Kidney capillary endothelial cell (primary cell): ENCODE data around the gene RAB3IP.

Experiments used
- DNase-seq: peaks from one replicate; pipeline ENCODE4 v3.0.0-alpha.2; 2018; ENCODE audit warnings: low spot score

The RAB3IP gene, protein sequence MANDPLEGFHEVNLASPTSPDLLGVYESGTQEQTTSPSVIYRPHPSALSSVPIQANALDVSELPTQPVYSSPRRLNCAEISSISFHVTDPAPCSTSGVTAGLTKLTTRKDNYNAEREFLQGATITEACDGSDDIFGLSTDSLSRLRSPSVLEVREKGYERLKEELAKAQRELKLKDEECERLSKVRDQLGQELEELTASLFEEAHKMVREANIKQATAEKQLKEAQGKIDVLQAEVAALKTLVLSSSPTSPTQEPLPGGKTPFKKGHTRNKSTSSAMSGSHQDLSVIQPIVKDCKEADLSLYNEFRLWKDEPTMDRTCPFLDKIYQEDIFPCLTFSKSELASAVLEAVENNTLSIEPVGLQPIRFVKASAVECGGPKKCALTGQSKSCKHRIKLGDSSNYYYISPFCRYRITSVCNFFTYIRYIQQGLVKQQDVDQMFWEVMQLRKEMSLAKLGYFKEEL

DNA sequence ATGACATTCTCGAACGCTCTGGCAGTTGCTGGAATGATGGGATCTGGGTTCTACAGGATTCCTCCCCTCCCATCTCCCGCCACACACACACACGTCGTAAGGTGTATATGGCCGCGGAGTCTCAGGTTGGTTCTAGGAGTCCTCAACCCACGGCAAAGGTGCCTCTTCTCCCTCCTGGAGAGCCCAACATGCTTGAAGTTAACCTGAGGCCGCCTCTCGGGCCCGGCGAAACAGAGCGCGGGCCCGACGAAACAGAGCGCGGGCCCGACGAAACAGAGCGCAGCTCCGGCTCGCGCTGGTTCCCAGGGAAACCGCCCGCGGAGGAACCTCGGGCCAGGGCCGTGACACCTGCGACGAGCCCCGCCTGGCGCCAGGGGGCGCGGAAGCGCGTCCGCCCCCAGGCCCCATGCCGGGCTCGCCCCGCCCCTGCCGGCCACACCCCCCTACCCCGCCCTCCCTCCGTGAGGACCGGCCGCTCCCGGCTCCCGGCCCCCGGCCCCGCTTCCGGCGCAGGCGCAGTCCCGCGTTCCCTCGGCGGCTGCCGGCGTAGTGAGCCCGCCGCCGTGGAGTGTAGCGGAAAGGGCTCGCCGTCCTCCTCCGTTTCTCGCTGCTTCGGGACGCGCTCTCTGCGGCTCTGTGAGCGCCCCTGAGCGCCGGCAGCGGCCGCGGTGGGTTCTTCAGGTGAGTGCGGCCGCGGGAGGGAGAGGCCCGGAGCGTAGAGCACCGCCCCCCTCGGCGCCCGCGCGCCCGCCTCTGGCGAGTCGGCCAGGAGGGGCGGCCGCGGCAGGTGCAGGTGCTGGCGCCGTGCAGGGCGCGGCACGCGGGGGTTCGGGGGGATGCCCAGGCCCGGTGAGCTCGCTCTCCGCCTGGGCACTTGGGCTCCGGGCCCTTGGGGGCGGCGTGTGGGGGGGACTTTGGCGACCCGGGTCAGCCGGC is at the start of gene RAB3IP:
RAB3IP (plus strand) TSS at position 510 of the 936 bp plus-strand sequence. CDS start 16,549 bp downstream, outside the sequence.
- peak; percentile 57 for DNase-seq

DNA sequence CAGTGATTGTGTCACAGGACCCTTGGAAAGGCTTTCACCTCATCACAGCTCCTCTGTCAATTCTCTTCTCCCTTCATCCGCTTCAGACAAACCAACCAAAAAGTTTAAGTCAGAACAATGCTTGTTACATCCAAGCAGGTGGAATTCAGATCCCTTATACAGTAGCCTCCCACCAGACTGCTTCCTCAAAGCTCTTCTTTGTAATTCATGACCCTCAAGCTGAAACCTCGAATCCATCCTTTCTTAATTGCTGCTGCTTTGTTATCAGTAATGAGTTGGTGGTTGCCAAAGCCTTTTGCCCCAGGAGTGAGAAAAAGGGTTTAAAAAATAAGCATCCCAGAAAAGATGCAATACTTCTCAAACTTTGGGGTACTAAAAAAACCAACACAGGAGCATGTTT is 49.0 kb upstream of the RAB3IP start:
- DNase-seq, result no peak

DNA sequence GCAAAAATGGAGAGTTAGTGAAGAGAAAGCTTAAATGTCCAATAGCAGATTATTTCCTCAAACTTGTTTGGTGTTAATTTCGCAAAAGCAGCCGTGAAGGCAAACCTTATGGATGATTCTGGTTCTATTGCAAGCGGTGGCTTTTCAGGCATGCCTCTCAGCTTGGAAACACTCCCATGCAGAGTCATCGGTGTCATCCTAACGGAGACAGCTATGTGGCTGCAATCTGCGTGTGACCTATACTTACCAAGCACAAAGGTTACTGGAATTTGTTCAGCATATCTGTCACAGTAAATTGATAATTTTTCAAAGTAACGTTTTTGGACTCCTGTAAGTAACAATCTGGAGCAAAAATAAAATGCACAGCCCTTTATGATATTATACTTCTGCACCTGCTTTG is 44.5 kb upstream of the RAB3IP start:
- DNase-seq, result no peak

DNA sequence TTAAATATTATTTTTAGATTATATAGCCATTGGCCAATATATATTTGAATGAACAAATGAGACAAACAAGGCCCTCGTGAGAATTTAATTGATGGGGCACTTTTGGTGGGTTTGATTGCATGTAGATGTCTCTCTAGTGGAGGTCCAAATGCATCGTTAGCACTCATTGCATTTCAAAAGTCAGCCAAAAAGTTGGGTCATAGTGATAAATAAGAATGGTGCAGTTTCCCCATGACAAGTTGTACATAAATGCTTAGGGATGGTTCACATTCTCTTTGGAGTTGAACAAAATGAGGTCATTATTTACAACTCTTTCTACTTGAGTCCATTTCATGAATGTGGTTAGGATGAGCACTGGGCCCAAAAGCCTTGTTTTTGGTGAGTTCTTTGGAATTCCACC is 40.6 kb upstream of the RAB3IP start:
- DNase-seq, result no peak

DNA sequence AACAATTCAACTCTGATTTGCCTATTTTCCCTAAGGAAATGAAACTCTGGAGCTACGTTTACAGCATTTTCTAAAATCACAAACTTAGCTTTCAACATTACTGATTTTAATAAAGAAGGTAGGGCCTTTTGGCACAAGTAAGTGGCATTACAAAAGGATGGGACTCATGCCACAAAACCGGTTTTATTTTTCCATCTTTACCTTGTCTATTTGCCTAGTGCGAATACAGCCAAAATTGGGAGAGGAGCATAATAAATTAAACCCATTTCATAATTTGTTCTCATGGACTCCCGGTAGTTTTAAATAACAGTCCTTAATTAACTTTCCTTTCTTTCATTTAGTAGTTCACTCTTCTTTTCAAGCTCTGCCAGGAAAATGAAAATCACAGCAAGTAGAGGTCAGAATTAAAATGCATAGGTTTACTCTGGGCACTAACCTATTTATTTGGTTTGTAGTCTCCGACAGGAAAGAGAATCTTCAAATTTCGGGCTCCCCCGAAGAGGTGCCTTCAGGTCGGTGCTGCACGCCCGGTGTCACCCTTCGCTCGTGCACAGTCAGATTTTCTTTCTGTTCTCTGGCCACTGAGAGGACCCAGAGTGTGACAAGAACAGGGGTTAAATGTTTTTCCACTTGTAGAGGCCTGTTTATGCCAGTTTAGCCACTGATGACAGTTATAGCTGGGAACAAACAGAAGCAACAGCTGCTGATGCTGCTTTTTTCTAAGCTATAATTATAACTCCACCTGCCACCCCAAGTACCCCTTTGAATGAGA is 39.7 kb upstream of the RAB3IP start, which contains the start of gene BEST3:
BEST3 (minus strand) TSS at position 535 of the 772 bp plus-strand sequence. CDS start 1,505 bp downstream, outside the sequence.
- DNase-seq, result no peak

DNA sequence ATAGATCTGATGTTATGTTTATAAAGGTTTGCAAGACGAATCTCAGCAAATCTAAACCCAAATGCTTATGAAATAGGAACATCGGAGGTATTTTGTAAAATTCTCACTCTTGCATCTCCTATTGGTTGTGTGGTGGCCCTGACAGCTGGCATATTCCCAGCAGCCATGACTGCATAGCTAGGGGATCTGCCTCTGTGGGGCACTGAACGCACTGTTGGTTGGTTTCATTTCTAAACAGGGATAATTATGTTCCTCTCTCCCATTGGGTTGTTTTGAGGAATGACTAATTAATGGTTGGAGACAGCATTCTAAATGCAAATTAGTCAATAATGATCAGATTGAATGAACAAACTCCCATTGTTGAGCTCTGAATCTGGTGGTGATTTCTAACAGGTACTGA is 36.8 kb upstream of the RAB3IP start:
- no peak for DNase-seq

DNA sequence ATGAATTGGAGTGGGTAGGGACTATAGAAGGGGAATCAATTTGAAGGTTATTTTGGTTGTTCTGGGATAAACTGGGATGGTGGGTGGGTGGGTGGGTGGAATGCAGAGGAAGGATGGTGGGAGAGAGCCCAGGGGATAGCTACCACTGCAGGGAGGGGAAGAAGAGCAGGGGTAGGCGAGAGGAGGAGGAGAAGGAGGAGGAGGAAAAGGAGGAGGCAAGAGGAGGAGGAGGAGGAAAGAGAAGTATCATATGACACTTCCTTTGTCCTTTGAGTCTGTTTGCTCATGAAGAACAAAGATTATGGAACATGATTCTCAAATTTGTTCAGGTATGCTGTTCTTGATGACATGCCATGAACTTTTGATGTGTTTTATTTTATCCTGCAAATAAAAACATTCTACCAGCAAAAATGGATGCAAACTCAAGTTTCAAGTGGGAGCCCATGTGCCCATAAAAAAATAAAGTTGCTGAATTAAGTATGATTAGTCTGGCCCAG is 35.5 kb upstream of the RAB3IP start:
- no peak for DNase-seq

DNA sequence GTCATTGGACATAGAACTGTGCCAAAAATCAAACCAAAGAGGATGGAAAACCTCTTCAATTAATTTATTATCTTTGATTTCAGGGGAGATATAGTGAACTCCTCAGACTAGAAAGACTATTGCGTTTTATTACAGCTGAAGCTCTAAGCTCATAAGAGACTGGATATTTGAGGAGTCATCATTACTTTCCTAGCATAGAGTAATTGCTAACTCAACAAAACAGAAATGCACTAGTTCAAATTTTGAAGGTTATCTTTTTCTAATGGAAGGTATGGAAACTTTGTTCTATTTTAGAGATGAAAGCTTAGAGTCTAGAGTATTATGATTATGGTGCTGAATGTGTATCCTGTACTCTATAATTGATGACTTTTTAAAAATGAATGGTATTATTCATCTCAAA is 34.3 kb upstream of the RAB3IP start:
- no peak for DNase-seq

DNA sequence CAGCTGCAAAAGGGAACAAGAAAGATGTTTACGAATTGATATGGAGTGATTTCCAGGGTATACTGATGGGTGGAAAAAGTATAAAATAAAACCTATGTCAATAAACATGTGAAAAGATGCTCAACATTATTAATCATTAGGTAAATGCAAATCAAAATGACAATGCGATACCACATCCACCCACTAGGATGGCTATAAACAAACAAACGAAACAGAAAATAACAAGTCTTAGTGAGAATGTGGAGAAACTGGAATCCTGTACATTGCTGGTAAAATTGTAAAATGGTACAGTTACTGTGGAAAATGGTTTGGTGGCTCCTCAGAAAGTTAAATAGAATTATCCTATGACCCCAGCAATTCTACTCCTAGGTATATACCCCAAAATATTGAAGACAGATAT is 30.0 kb upstream of the RAB3IP start:
- no peak for DNase-seq

DNA sequence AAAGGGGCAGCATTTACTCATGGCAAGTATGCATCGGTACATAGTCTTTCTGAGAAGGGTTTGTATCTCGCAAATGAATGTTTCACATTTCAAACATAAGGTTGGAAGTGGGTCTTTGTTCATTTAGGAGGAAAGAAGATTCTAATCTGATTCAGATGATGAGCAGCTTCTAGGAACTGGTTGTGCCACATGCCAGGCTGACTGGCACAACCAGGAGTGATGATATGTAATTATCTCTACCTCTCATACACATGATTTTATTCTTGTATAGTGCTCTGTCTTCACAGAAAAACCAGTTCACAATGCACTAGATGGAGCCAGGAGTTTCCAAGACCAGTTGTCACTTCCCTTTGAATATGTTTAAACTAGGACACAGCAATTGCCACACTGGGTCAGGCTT is 25.8 kb upstream of the RAB3IP start:
- DNase-seq, result no peak

DNA sequence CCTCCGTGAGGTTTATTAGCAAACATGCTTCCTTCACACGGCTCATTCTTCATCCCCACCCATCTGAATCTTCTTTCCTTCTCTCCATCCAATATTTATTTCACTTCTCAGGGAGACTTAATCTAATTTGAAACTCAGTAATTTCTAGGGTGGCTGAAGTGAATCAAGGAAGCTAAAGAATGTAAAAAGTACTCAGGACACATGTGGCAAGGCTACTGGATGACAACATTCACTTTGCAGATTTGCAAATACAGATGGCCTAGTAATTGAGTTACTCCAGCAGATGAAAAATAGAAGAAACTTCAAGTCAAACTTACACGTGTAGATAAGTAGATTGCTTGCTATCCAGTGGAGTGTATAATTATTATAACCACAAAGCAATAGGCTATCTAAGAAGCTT is 24.1 kb upstream of the RAB3IP start:
- no peak for DNase-seq

DNA sequence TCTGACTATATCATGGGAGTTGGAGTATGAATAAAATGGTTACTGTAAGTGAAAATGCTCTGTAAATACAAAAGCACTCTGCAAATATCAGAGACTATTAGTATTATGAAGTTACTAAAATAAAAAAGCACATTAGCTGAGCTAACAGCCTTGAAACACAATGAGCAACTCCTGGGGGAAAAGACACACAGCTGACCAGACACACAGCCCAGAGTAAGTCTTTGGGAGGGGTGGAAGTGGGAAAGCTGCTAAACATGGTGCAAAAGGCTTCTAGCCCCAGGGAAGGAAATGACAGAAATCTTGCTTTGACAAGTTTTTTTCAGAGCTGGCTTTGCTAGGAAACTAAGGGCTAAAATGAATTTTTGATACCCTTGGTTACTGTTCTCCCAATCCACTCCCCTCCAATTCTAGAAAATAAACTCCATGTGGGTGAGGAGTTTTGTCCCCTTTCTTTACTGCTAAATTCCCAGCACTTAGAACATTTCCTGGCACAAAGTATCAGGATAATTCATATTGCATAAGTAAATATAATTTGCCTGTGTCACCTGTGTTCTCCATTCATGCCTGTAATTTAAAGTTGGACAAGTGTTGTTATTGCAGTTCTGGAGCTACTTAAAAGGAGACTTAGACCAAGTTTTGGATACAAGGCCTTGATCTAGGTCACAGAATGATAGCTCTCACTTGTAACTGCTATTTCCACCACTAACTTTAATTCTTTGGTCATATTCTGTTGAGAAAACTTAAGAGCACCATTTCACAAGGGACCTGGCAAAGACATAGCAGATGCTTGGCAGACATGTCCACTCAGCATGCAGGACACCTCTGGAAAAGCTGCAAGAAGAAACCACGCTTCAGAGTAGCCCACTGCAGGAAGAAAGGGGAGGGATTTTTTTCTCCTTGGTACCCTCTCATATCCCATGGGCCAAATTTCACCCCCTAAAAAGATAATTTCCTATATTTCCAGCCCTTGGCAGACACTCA is 19.0 kb upstream of the RAB3IP start:
- DNase-seq, result no peak

DNA sequence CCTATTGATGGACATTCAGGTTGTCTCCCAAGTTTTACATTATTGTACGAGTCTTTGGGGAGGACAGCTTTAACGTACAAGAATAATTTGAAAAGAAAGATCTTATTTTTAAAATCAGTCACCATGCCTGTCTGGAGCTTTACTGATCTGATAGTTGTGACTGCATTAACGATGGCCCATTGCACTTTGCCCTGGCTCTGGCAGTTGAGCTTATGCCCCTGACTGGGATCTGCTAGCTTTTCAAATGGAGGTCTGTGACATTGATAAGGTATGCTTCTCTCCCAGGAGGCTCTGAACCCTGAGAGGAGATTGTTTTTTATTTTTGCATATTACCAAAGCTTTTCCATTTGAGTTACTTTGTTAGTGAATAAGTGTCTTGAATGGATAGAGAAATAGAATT is 17.9 kb upstream of the RAB3IP start:
- no peak for DNase-seq

DNA sequence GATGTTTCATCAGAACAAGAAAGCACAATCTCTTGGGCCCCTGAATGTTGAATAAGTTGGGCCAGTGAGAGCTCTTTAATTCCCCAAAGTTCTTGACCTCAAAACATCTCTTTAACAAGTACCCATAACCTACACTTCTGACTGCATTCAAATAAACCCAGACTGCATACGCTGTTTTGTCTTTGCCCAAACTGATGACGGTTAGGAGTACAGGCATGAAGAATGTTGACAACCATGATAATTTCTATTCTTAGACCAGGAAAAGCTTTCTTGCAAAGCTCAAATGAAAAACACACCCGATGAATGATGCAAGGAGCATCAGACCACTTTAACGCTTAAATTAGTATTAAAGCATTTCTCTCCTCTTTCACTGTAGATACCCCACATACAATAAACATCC is 11.7 kb upstream of the RAB3IP start:
- no peak for DNase-seq

DNA sequence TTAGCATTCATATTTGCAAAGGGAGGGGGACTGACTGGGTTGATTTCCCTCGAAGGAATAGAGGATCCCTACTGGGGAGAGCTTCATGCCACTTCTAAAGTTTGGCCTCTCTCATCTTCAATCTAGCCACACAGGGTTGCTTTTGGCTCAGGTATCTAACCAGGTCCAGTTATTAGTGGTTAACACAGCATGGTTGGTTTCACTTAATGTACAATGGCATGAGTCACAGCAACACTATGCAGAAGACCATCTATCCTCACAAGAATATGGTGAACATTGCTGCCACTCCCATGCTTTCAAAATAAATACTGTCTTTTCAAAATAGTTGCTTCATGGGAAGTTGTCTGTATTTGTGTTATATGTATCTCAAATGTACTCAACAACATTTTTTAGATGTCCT is 6.6 kb upstream of the RAB3IP start:
- no peak for DNase-seq

DNA sequence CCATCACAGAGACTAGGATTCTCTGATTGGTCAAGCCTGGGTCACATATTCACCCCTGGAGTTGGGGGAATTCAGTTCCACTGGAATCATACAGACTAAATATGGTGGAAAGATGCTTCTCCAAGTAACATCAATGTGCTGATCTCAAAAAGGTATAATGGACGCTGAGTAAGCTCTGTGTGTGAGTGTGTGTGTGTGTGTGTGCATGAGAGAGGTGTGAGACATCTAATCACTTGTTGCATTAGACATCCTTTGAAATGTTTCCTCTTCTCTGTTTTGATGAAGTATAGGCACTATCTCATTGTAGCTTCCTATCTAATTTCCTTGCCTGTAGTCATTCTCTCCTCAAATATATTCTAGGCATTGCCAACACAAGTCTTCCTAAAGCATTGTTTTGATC is 5.0 kb upstream of the RAB3IP start:
- no peak for DNase-seq

DNA sequence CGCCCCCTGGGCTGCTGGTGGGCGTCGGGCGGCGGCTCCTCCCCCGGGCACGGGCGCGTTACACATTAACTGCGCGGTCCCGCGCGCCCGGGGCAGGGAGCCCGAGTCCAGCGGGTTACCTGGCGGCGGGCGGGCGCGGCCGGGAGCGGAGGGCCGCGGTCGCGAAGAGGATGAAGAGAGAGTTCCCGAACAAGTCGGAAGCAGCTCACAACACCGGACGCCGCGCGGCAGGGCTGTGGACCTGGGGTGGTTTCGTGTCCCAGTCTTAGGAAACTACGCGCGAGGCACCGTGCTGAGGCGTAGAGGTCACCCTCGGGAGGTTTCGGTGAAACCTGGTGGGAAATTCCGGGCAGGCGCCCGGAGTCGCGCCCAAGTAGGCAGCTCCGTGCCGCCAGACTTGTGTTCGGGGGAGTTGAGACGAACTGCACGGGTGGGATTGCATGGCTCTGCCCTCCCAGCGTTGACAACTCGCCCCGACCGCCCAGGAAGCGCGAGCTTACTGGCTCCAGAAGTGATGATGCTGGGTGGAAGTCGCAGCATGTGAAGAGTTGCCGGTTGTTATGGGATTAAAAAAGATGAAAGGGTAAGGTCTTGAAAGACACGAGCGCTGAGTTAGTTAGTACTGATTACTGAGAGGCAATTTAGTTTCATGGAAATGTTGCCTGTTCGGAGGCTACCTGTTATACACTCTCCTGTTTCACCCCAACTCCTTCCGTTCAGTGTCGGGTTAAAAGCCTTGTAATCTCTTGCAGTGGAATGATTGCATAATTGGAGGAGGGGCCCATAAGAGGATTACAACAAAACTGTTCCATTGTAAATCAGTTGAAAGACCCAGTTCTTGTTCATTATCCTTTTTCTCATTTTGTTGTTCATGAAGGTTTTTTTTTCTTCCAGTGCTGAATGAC is 879 bp downstream of the RAB3IP start:
- peak; percentile 27 for DNase-seq

DNA sequence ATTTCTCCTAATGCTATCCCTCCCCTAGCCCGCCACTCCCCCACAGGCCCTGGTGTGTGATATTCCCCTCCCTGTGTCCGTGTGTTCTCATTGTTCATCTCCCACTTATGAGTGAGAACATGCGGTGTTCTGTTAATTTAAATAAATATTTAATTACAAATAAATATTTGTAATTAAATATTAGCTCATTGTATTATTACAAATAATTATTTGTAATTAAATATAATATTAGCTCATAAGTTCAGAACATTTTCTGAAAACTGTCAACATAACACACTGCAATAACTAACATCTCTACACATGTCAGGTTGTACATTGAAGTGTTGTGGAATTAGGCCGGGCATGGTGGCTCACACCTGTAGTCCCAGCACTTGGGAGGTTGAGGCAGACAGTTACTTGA is 5.4 kb downstream of the RAB3IP start:
- DNase-seq, result no peak

DNA sequence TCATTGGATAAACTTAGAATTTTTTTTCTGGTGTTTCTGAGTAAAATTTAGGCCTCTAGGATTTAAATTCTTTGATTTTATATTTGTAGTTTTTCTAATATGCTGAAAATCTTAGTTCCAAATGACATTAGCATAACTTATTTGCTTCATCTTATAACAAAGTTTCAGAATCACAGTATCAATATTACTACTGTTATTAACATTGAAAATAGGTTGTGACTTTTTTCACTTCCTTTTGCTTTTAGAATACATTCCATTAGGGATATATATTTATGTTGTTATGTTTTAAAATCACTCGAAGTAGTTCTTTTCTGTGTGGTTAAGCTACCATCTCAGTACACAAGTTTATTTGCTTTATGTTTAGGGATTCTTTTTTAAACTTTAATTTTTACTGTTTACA is 12.8 kb downstream of the RAB3IP start:
- no peak for DNase-seq

DNA sequence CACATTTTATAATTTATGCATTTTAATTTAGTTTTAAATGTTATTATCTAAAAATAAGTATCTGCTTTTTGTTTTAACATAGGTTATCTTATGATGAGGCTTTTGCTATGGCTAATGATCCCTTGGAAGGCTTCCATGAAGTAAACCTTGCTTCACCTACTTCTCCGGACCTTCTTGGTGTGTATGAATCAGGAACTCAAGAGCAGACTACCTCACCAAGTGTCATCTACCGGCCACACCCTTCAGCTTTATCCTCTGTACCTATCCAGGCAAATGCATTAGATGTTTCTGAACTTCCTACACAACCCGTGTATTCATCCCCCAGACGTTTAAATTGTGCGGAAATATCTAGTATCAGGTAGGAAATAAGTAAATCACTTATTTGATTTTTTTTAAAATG is 16.6 kb downstream of the RAB3IP start:
- DNase-seq, result no peak
